ENCODE measurements around the gene HDAC6.

HDAC6 gene

GRCh38 chrX:48801280-48802088, at the start of gene HDAC6:
Gene HDAC6 (plus strand): TSS chrX:48802067. CDS start chrX:48802693, 626 bp downstream.
- DNase-seq (ENCODE audit: low read depth), result peak; percentile 91

- no peak for DNase-seq (ENCODE audit: low read depth)
These were observed 49.4 kb upstream of the HDAC6 start for GRCh38 chrX:48752498-48752897.

GRCh38 chrX:48753708-48754228, 48.1 kb upstream of the HDAC6 start:
- DNase-seq (ENCODE audit: low read depth), result no peak

- DNase-seq (ENCODE audit: low read depth), result no peak
These were observed 47.6 kb upstream of the HDAC6 start for GRCh38 chrX:48754238-48754637.

- DNase-seq (ENCODE audit: low read depth), result no peak
These were observed 40.0 kb upstream of the HDAC6 start, which contains the start of gene GLOD5 for GRCh38 chrX:48761674-48762471. Gene GLOD5 (plus strand): TSS chrX:48761747. CDS start chrX:48761791, 44 bp downstream.

GRCh38 chrX:48769230-48769629, 32.6 kb upstream of the HDAC6 start:
- no peak for DNase-seq (ENCODE audit: low read depth)

GRCh38 chrX:48770296-48770695, 31.6 kb upstream of the HDAC6 start:
- no peak for DNase-seq (ENCODE audit: low read depth)

GRCh38 chrX:48772602-48773001, 29.3 kb upstream of the HDAC6 start:
- no peak for DNase-seq (ENCODE audit: low read depth)

- no peak for DNase-seq (ENCODE audit: low read depth)
These were observed 24.9 kb upstream of the HDAC6 start for GRCh38 chrX:48776818-48777439.

GRCh38 chrX:48779399-48779798, 22.5 kb upstream of the HDAC6 start:
- DNase-seq (ENCODE audit: low read depth), result no peak

GRCh38 chrX:48781705-48782104, 20.2 kb upstream of the HDAC6 start:
- DNase-seq (ENCODE audit: low read depth), result no peak

GRCh38 chrX:48782216-48782615, 19.7 kb upstream of the HDAC6 start:
- no peak for DNase-seq (ENCODE audit: low read depth)

- no peak for DNase-seq (ENCODE audit: low read depth)
These were observed 19.1 kb upstream of the HDAC6 start for GRCh38 chrX:48782795-48783194.

- DNase-seq (ENCODE audit: low read depth), result no peak
These were observed 17.1 kb upstream of the HDAC6 start for GRCh38 chrX:48784726-48785125.

GRCh38 chrX:48785186-48785539, 16.7 kb upstream of the HDAC6 start:
- DNase-seq (ENCODE audit: low read depth), result no peak

- DNase-seq (ENCODE audit: low read depth), result no peak
These were observed 16.2 kb upstream of the HDAC6 start for GRCh38 chrX:48785540-48786214.

- DNase-seq (ENCODE audit: low read depth), result no peak
These were observed 15.5 kb upstream of the HDAC6 start, which contains the start of gene GATA1 for GRCh38 chrX:48786341-48786800. Gene GATA1 (plus strand): TSS chrX:48786590. CDS start chrX:48791110, 4,520 bp downstream.

- DNase-seq (ENCODE audit: low read depth), result no peak
These were observed 14.9 kb upstream of the HDAC6 start for GRCh38 chrX:48786825-48787504.

- DNase-seq (ENCODE audit: low read depth), result no peak
These were observed 14.1 kb upstream of the HDAC6 start for GRCh38 chrX:48787505-48788443.
